Breast epithelium (tissue), 4 donors: Measurements from ENCODE around the gene PLD1. TPM values are rescaled to one million over a fixed set of nuclear protein-coding genes. Genes with fewer than 3 reads are reported as not detected.

ENCODE experiments used
- DNase-seq, 2 donors: peaks; one replicate each; pipeline ENCODE4 v3.0.0-alpha.2; 2019; ENCODE audit warnings: low spot score in 2 of 2
- H3K27ac ChIP-seq, 2 donors: fragments of 200-600 bp; sonication (generic) in 1 of 2; one replicate each; pipeline ENCODE4 v1.5.1; 2016 to 2019; ENCODE audit warnings: mild to moderate bottlenecking in 1 of 2
- H3K27me3 ChIP-seq, 2 donors: fragments of 200-600 bp; sonication (generic) in 1 of 2; one replicate each; pipeline versions ENCODE4 v1.5.1 to v1.6.0; 2017 to 2019; ENCODE audit warnings: control low read depth in 1 of 2, mild to moderate bottlenecking in 1 of 2
- H3K36me3 ChIP-seq: fragments of 200-600 bp; one replicate; pipeline ENCODE4 v1.5.1; 2019
- H3K4me1 ChIP-seq, 2 donors: fragments of 200-600 bp; sonication (generic); one replicate each; pipeline ENCODE4 v1.5.1; 2016 to 2019; ENCODE audit warnings: control low read depth in 1 of 2
- H3K4me3 ChIP-seq, 3 donors: fragments of 200-600 bp; sonication (generic); 1 replicate in 2 of 3; 2 replicates in 1 of 3; pipeline ENCODE4 v1.5.1; 2016 to 2019; ENCODE audit warnings: mild to moderate bottlenecking in 3 of 3, moderate library complexity in 2 of 3
- H3K9me3 ChIP-seq, 2 donors: fragments of 200-600 bp; sonication (generic) in 1 of 2; one replicate each; pipeline ENCODE4 v1.5.1; 2016 to 2019; ENCODE audit warnings: control low read depth in 1 of 2
- POLR2A ChIP-seq: fragments of 450-650 bp; IDR thresholded peaks from one replicate; pipeline ENCODE4 v1.6.1; 2016; ENCODE audit warnings: antibody characterized with exemption, mild to moderate bottlenecking, moderate library complexity
- POLR2AphosphoS5 ChIP-seq, 3 donors: sonication (generic); formaldehyde crosslinking; IDR thresholded peaks; one replicate each; pipeline ENCODE4 v1.6.1; 2017; ENCODE audit warnings: antibody characterized with exemption in 3 of 3
- intact Hi-C: fragments of 100-400 bp; cut with DNase I; formaldehyde crosslinking; loops from one replicate; pipeline ENCODE4 v1.15.1; 2023; ENCODE audit warnings: low total_unique reads
- total RNA-seq, 3 donors: library from RNA; depleted of rRNA; stranded (reverse); fragments of >200 nt; gene quantifications; one replicate each; pipeline ENCODE4 v1.1.0, GENCODE V29; 2016
- TF ChIP-seq, protein P1 (sequence below), 3 donors: fragments of 450-650 bp; IDR thresholded peaks; one replicate each; pipeline ENCODE4 v1.5.1; 2016 to 2017; ENCODE audit warnings: antibody characterized with exemption in 3 of 3, mild to moderate bottlenecking in 3 of 3, moderate library complexity in 3 of 3

PLD1 gene
- total RNA-seq, 3 donors from 2014 or later = 21.1 to 36.9 (median 24.9) TPM

DNA sequence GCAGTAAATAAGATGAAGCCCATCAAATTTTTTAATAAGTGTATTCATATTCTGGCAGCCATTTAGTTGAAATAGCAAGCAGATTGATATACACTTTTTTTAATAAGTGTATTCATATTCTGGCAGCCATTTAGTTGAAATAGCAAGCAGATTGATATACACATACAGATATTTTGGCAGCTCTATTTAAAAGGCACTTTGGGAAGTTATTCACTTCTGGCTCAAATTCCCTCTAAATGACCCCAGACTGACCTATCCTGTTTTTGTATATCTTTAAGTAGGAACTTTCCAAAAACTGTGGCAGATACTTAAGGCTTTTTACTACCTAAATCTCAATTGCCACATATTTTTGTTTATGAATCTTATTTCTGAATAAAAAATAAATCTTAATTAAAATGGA, 122.3 kb downstream of the PLD1 start:
- no peak overlapping the region for H3K27ac ChIP-seq
- TF ChIP-seq POLR2AphosphoS5 (IDR thresholded peaks at IDR 0.05) (no peak), POLR2A (no peak)
- TF ChIP-seq, protein P1, sequence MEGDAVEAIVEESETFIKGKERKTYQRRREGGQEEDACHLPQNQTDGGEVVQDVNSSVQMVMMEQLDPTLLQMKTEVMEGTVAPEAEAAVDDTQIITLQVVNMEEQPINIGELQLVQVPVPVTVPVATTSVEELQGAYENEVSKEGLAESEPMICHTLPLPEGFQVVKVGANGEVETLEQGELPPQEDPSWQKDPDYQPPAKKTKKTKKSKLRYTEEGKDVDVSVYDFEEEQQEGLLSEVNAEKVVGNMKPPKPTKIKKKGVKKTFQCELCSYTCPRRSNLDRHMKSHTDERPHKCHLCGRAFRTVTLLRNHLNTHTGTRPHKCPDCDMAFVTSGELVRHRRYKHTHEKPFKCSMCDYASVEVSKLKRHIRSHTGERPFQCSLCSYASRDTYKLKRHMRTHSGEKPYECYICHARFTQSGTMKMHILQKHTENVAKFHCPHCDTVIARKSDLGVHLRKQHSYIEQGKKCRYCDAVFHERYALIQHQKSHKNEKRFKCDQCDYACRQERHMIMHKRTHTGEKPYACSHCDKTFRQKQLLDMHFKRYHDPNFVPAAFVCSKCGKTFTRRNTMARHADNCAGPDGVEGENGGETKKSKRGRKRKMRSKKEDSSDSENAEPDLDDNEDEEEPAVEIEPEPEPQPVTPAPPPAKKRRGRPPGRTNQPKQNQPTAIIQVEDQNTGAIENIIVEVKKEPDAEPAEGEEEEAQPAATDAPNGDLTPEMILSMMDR (IDR thresholded peaks at IDR 0.05) = no peak
- DNase-seq = no peak
- no peaks in the 10 kb centered on the region for H3K27me3 ChIP-seq
- intact Hi-C loops = no loop called here
- no peaks in the 10 kb centered on the region for H3K9me3 ChIP-seq
- H3K4me1 ChIP-seq = no peaks in the 10 kb centered on the region
- no peak overlapping the region for H3K4me3 ChIP-seq
- H3K36me3 ChIP-seq = no peaks in the 10 kb centered on the region

DNA sequence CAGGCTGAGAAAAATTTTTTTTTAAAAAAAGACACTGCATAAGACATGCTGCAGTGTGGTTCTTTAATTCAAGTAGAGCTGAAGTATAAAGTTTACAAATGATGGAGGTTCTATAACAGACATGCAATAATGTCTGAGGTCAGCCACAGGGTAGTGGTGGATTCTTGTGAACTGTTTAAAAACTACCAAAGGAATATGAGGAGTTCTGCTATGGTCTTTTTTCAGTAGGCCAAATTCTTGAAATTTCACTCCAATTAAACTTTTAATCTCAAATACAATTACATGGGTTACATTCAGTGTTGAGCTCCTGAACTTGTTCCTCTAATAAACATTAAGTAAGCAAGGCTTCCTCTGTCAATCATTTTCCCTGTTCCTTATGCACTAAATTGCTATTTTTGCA, 122.7 kb downstream of the PLD1 start:
- Histone ChIP-seq H3K36me3 (no peaks in the 10 kb centered on the region), H3K9me3 (no peaks in the 10 kb centered on the region), H3K4me1 (no peaks in the 10 kb centered on the region), H3K27me3 (no peaks in the 10 kb centered on the region), H3K4me3 (no peak overlapping the region), H3K27ac (no peak overlapping the region)
- no peak for DNase-seq
- intact Hi-C loops = no loop called here
- TF ChIP-seq POLR2A = no peak
- no peak for TF ChIP-seq POLR2AphosphoS5 (IDR thresholded peaks at IDR 0.05)
- TF ChIP-seq, protein P1 (IDR thresholded peaks at IDR 0.05) = no peak

DNA sequence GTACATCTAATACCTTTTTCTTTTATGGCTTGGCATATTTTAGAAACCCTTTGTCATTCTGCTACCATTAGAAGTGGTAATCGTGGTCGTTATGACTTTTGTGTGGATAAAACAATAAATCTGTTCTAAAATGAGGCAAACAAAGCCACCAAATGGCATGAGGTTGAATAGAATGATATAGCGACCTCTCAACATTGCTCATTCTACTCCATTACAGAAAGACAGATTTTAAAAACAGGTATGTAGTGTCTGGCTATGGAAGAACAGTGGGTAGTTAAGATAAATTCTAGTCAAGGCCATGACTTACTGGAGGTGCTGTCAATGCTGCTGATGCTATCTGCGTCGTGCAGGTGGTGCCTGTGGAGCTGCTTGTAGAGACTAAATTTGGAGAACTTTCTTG, 123.2 kb downstream of the PLD1 start:
- intact Hi-C loops = no loop called here
- TF ChIP-seq, protein P1 (IDR thresholded peaks at IDR 0.05) = no peak
- TF ChIP-seq POLR2A (no peak), POLR2AphosphoS5 (IDR thresholded peaks at IDR 0.05) (no peak)
- no peak for DNase-seq

DNA sequence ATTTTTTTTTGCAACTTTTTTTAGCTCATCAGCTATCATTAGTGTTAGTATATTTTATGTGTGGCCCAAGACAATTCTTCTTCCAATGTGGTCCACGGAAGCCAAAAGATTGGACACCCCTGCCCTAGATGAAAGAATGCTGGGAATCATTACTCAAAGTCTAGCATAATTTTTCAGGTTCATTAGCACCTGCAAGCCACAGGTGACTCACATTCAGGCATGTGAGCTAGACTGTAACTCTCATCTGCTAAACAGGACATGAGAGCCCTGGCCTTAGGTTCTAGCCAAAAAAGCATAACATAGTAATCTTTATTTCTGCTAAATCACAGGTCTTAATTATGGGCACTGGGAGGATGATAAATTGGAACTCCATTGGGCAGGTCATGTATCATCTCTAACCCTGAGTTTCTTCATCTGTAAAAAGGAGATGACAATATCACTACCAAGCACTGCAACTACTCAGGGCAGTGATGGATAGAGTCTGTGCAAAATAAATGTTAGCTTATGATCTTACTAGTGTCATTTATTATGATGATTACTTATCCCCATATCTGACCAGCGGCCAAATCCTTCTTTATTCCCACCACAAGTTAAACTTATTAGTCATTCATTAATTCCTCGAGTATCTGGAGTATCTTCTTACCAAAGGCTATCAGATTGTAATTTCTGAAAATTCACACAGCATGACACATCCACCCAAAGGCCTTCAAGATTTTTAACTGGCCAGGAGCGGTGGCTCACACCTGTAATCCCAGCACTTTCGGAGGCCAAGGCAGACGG, 125.0 kb downstream of the PLD1 start:
- intact Hi-C loops = no loop called here
- Histone ChIP-seq H3K36me3 (no peaks in the 10 kb centered on the region), H3K4me3 (no peak overlapping the region), H3K27me3 (no peaks in the 10 kb centered on the region), H3K27ac (no peak overlapping the region), H3K4me1 (no peaks in the 10 kb centered on the region), H3K9me3 (no peaks in the 10 kb centered on the region)
- TF ChIP-seq, protein P1 (IDR thresholded peaks at IDR 0.05) = no peak
- TF ChIP-seq POLR2AphosphoS5 (IDR thresholded peaks at IDR 0.05) = no peak
- no peak for TF ChIP-seq POLR2A
- no peak for DNase-seq

More for the DNA sequence above, 123.2 kb downstream of the PLD1 start:
- no peaks in the 10 kb centered on the region for H3K4me1 ChIP-seq
- no peak overlapping the region for H3K4me3 ChIP-seq
- no peaks in the 10 kb centered on the region for H3K36me3 ChIP-seq
- H3K27ac ChIP-seq = no peak overlapping the region
- H3K27me3 ChIP-seq = no peaks in the 10 kb centered on the region
- H3K9me3 ChIP-seq = no peaks in the 10 kb centered on the region

DNA sequence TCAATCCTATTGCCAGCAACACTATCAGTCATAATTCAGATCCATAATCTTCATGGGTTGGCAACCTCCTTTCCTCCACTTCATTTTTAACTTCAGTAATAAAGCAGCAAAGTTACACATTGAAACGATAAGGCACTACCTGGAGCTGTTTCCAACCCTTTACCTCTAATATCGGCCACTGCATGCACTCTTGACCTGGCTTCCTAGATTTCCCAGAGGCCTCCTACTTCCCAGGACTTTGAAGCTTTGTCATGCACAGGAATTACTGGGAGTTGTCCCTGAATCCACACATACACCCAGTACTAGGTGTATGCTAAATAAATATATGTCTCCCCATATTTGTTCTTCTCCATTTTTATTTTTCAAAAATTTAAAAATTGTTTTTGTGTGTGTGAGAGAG, 126.1 kb downstream of the PLD1 start:
- H3K36me3 ChIP-seq = no peaks in the 10 kb centered on the region
- no peak for DNase-seq

More for the DNA sequence above, 126.1 kb downstream of the PLD1 start:
- no peaks in the 10 kb centered on the region for H3K27me3 ChIP-seq
- TF ChIP-seq, protein P1 (IDR thresholded peaks at IDR 0.05) = no peak
- TF ChIP-seq POLR2A (no peak), POLR2AphosphoS5 (IDR thresholded peaks at IDR 0.05) (no peak)
- H3K27ac ChIP-seq = no peak overlapping the region
- intact Hi-C loops = no loop called here
- no peaks in the 10 kb centered on the region for H3K4me1 ChIP-seq
- no peak overlapping the region for H3K4me3 ChIP-seq
- H3K9me3 ChIP-seq = no peaks in the 10 kb centered on the region
